Uterus (tissue), 2 donors: ENCODE measurements around the gene PCYT1A.

Experiments used
- CTCF ChIP-seq, 4 experiments: fragments of 200-600 bp in 2 of 4; fragments of 450-650 bp in 2 of 4; sonication (generic) in 2 of 4; IDR thresholded peaks; one replicate each; pipeline ENCODE4 v1.5.1; 2016 to 2019; ENCODE audit warnings: antibody characterized with exemption in 4 of 4, mild to moderate bottlenecking in 2 of 4, moderate library complexity in 1 of 4
- POLR2A ChIP-seq, 2 donors: fragments of 450-650 bp; IDR thresholded peaks; one replicate each; pipeline ENCODE4 v1.6.1; 2016; ENCODE audit warnings: antibody characterized with exemption in 2 of 2, mild to moderate bottlenecking in 1 of 2, moderate library complexity in 1 of 2

GRCh38 chr3:196238612-196239560 lies 48.6 kb downstream of the PCYT1A start:
- TF ChIP-seq CTCF (IDR thresholded peaks at IDR 0.05) (no peak), POLR2A (IDR thresholded peaks at IDR 0.05) (no peak)
